GM23338 (cell line): ENCODE results near the gene WDR70. TPM values are rescaled to one million over a fixed set of nuclear protein-coding genes. Genes with fewer than 3 reads are reported as not detected.

Experiments
- ATAC-seq: fragments of 200-7000 bp; cut with Tn5 transposase; 3 replicates; pipeline ENCODE4 v1.9.1; 2020
- DNase-seq: peaks from one replicate; pipeline ENCODE4 v3.0.0-alpha.2; 2015; ENCODE audit warnings: low spot score
- H2AFZ ChIP-seq: fragments of 200-600 bp; sonication (generic); 2 replicates; pipeline ENCODE4 v1.8.0; 2016; ENCODE audit warnings: antibody characterized with exemption, mild to moderate bottlenecking, moderate library complexity
- H3F3A ChIP-seq: fragments of 200-600 bp; sonication (generic); replicated peaks from 2 replicates; pipeline ENCODE4 v1.8.0; 2017; ENCODE audit warnings: antibody characterized with exemption, mixed run types, low read depth
- H3K27ac ChIP-seq: fragments of 200-600 bp; sonication (generic); 2 replicates; pipeline ENCODE4 v1.6.1; 2016; ENCODE audit warnings: low read depth
- H3K27me3 ChIP-seq: fragments of 200-600 bp; sonication (generic); 2 replicates; pipeline ENCODE4 v1.8.0; 2016; ENCODE audit warnings: mild to moderate bottlenecking, mixed run types, moderate library complexity; ENCODE audit not compliant: insufficient read depth
- H3K36me3 ChIP-seq: fragments of 200-600 bp; sonication (generic); 2 replicates; pipeline ENCODE4 v1.8.0; 2016; ENCODE audit warnings: mild to moderate bottlenecking; ENCODE audit not compliant: insufficient read depth
- H3K4me1 ChIP-seq: fragments of 200-600 bp; sonication (generic); 2 replicates; pipeline ENCODE4 v1.8.0; 2016; ENCODE audit warnings: mild to moderate bottlenecking, moderate library complexity; ENCODE audit not compliant: insufficient read depth
- H3K4me2 ChIP-seq: fragments of 200-600 bp; sonication (generic); 2 replicates; pipeline ENCODE4 v1.7.1; 2017; ENCODE audit warnings: mixed run types
- H3K4me3 ChIP-seq: fragments of 200-600 bp; sonication (generic); 2 replicates; pipeline ENCODE4 v1.6.1; 2016; ENCODE audit warnings: mixed run types
- H3K79me2 ChIP-seq: fragments of 200-600 bp; sonication (generic); replicated peaks from 2 replicates; pipeline ENCODE4 v1.8.0; 2017; ENCODE audit warnings: mild to moderate bottlenecking; ENCODE audit not compliant: insufficient read depth
- H3K9me2 ChIP-seq: fragments of 200-600 bp; sonication (generic); 2 replicates; pipeline ENCODE4 v1.8.0; 2017; ENCODE audit not compliant: insufficient read depth
- H4K20me1 ChIP-seq: fragments of 200-600 bp; sonication (generic); replicated peaks from 2 replicates; pipeline ENCODE4 v1.8.0; 2017; ENCODE audit warnings: mild to moderate bottlenecking; ENCODE audit not compliant: insufficient read depth
- H3K27ac Mint-ChIP-seq: 2 replicates; pipeline ENCODE4 v1.8.0; 2020; ENCODE audit warnings: inconsistent platforms, mild to moderate bottlenecking, moderate library complexity, mixed read lengths
- H3K27me3 Mint-ChIP-seq: 3 replicates; pipeline ENCODE4 v1.8.0; 2022; ENCODE audit warnings: low read depth, mild to moderate bottlenecking, moderate library complexity, mixed read lengths, inconsistent platforms; ENCODE audit not compliant: insufficient read depth, poor library complexity
- H3K36me3 Mint-ChIP-seq: 3 replicates; pipeline ENCODE4 v1.8.0; 2021; ENCODE audit warnings: low read depth, mild to moderate bottlenecking, inconsistent platforms, moderate library complexity, mixed read lengths
- H3K4me1 Mint-ChIP-seq: 3 replicates; pipeline ENCODE4 v1.8.0; 2020; ENCODE audit warnings: mild to moderate bottlenecking, inconsistent platforms, mixed read lengths
- H3K4me3 Mint-ChIP-seq: 3 replicates; pipeline ENCODE4 v1.8.0; 2021; ENCODE audit warnings: moderate library complexity, mild to moderate bottlenecking, inconsistent platforms, mixed read lengths
- H3K9me3 Mint-ChIP-seq: 3 replicates; pipeline ENCODE4 v1.8.0; 2020; ENCODE audit warnings: moderate library complexity, mild to moderate bottlenecking, inconsistent platforms, mixed read lengths
- CREB1 ChIP-seq: fragments of 250-450 bp; sonication (Bioruptor Pico); IDR thresholded peaks from 2 replicates; pipeline ENCODE4 v1.5.0; 2020; ENCODE audit warnings: low read depth, mild to moderate bottlenecking, moderate library complexity
- CTCF ChIP-seq, 2 experiments: fragments of 200-600 bp in 1 of 2; sonication (generic) in 1 of 2; conservative IDR thresholded peaks; 2 replicates each; pipeline versions ENCODE4 v1.5.1 to v1.6.1; 2016 to 2017; ENCODE audit warnings: antibody characterized with exemption in 2 of 2, low read depth in 2 of 2, mild to moderate bottlenecking in 2 of 2, moderate library complexity in 1 of 2
- EZH2 ChIP-seq: fragments of 200-600 bp; sonication (generic); IDR thresholded peaks from one replicate; pipeline ENCODE4 v1.8.0; 2017; ENCODE audit warnings: antibody characterized with exemption, mild to moderate bottlenecking, low read depth; ENCODE audit not compliant: unreplicated experiment
- EZH2phosphoT487 ChIP-seq: fragments of 200-600 bp; sonication (generic); IDR thresholded peaks from one replicate; pipeline ENCODE4 v1.8.1; 2018; ENCODE audit warnings: antibody characterized with exemption; ENCODE audit not compliant: unreplicated experiment
- JUNB ChIP-seq: IDR thresholded peaks from one replicate; pipeline ENCODE4 v1.6.1; 2016; ENCODE audit warnings: antibody characterized with exemption; ENCODE audit not compliant: unreplicated experiment
- NANOG ChIP-seq: IDR thresholded peaks from 2 replicates; pipeline ENCODE4 v1.6.1; 2016; ENCODE audit warnings: antibody characterized with exemption, borderline replicate concordance
- ZNF331 ChIP-seq: fragments of 250-450 bp; sonication (Bioruptor Pico); IDR thresholded peaks from 2 replicates; pipeline ENCODE4 v1.5.0; 2020; ENCODE audit warnings: low read depth, mild to moderate bottlenecking, moderate library complexity
- polyA plus RNA-seq: library from polyadenylated mRNA; unstranded; fragments of >200 nt; fragmentation: Nextera tagmentation; extraction: Ambion mirVana; gene quantifications from 2 replicates; pipeline ENCODE4 v1.2.1, GENCODE V29; 2016
- total RNA-seq: library from RNA; depleted of rRNA; stranded (reverse); fragments of >200 nt; shearing (Covaris generic); gene quantifications from 2 replicates; pipeline ENCODE4 v1.2.3, GENCODE V29; 2014
- TF ChIP-seq, protein P1 (sequence below): fragments of 250-450 bp; sonication (Bioruptor Pico); IDR thresholded peaks from 2 replicates; pipeline ENCODE4 v1.5.0; 2020; ENCODE audit warnings: mild to moderate bottlenecking, moderate library complexity
- TF ChIP-seq, protein P2 (sequence below): IDR thresholded peaks from 2 replicates; pipeline ENCODE4 v1.6.1; 2016; ENCODE audit warnings: antibody characterized with exemption

Gene WDR70
- total and polyA plus RNA-seq, 2 experiments from 2014 or later, result 34.9 to 86.7 TPM

- Histone ChIP-seq H3K27ac (no peak overlapping the region), H4K20me1 (no peaks in the 10 kb centered on the region), H3K27me3 (no peaks in the 10 kb centered on the region), H2AFZ (no peak overlapping the region), H3F3A (no peaks in the 10 kb centered on the region), H3K4me2 (no peak overlapping the region), H3K36me3 (no peaks in the 10 kb centered on the region), H3K79me2 (no peaks in the 10 kb centered on the region), H3K9me2 (peaks cover 7% of the 10 kb centered on the region), H3K4me3 (no peak overlapping the region), H3K4me1 (peaks cover 9% of the 10 kb centered on the region)
- ATAC-seq, result no peak
- Mint-ChIP-seq H3K27me3 (peaks cover 2% of the 10 kb centered on the region), H3K27ac (no peak overlapping the region), H3K36me3 (peaks cover 32% of the 10 kb centered on the region), H3K9me3 (peaks cover 50% of the 10 kb centered on the region), H3K4me3 (no peak overlapping the region), H3K4me1 (peaks cover 6% of the 10 kb centered on the region; the same call in 2 of the 3 replicates)
- TF ChIP-seq EZH2phosphoT487 (no peak), EZH2 (no peak), CTCF (conservative IDR thresholded peaks at IDR 0.05; ENCODE audit: low read depth in 2 of 2) (no peak), ZNF331 (CRISPR knock-in tag) (no peak), NANOG (no peak)
- no peak for DNase-seq
Measured at GRCh38 chr5:37791321-37791720, 412.2 kb downstream of the WDR70 start.

- H3K79me2 ChIP-seq, result no peaks in the 10 kb centered on the region
- no peaks in the 10 kb centered on the region for H3K36me3 ChIP-seq
- no peak for ATAC-seq
- H3K27ac Mint-ChIP-seq, result no peak overlapping the region
- peaks cover 49% of the 10 kb centered on the region for H3K9me3 Mint-ChIP-seq
- no peak overlapping the region for H2AFZ ChIP-seq
- H3K27me3 ChIP-seq, result no peaks in the 10 kb centered on the region
- H3K27ac ChIP-seq, result no peak overlapping the region
- H3K4me3 ChIP-seq, result no peak overlapping the region
- H3K4me1 ChIP-seq, result no peaks in the 10 kb centered on the region
- H3F3A ChIP-seq, result no peaks in the 10 kb centered on the region
- no peak overlapping the region for H3K4me2 ChIP-seq
- no peak overlapping the region for H3K4me3 Mint-ChIP-seq
- H3K4me1 Mint-ChIP-seq, result no peaks in the 10 kb centered on the region
- peaks cover 11% of the 10 kb centered on the region for H3K9me2 ChIP-seq
- peaks cover 2% of the 10 kb centered on the region for H3K27me3 Mint-ChIP-seq
- H4K20me1 ChIP-seq, result no peaks in the 10 kb centered on the region
- peaks cover 27% of the 10 kb centered on the region for H3K36me3 Mint-ChIP-seq
- DNase-seq, result no peak
- TF ChIP-seq CTCF (conservative IDR thresholded peaks at IDR 0.05; ENCODE audit: low read depth in 2 of 2) (no peak), ZNF331 (CRISPR knock-in tag) (no peak), EZH2phosphoT487 (no peak), EZH2 (no peak), JUNB (no peak), CREB1 (CRISPR knock-in tag) (no peak)
- TF ChIP-seq, protein P1, sequence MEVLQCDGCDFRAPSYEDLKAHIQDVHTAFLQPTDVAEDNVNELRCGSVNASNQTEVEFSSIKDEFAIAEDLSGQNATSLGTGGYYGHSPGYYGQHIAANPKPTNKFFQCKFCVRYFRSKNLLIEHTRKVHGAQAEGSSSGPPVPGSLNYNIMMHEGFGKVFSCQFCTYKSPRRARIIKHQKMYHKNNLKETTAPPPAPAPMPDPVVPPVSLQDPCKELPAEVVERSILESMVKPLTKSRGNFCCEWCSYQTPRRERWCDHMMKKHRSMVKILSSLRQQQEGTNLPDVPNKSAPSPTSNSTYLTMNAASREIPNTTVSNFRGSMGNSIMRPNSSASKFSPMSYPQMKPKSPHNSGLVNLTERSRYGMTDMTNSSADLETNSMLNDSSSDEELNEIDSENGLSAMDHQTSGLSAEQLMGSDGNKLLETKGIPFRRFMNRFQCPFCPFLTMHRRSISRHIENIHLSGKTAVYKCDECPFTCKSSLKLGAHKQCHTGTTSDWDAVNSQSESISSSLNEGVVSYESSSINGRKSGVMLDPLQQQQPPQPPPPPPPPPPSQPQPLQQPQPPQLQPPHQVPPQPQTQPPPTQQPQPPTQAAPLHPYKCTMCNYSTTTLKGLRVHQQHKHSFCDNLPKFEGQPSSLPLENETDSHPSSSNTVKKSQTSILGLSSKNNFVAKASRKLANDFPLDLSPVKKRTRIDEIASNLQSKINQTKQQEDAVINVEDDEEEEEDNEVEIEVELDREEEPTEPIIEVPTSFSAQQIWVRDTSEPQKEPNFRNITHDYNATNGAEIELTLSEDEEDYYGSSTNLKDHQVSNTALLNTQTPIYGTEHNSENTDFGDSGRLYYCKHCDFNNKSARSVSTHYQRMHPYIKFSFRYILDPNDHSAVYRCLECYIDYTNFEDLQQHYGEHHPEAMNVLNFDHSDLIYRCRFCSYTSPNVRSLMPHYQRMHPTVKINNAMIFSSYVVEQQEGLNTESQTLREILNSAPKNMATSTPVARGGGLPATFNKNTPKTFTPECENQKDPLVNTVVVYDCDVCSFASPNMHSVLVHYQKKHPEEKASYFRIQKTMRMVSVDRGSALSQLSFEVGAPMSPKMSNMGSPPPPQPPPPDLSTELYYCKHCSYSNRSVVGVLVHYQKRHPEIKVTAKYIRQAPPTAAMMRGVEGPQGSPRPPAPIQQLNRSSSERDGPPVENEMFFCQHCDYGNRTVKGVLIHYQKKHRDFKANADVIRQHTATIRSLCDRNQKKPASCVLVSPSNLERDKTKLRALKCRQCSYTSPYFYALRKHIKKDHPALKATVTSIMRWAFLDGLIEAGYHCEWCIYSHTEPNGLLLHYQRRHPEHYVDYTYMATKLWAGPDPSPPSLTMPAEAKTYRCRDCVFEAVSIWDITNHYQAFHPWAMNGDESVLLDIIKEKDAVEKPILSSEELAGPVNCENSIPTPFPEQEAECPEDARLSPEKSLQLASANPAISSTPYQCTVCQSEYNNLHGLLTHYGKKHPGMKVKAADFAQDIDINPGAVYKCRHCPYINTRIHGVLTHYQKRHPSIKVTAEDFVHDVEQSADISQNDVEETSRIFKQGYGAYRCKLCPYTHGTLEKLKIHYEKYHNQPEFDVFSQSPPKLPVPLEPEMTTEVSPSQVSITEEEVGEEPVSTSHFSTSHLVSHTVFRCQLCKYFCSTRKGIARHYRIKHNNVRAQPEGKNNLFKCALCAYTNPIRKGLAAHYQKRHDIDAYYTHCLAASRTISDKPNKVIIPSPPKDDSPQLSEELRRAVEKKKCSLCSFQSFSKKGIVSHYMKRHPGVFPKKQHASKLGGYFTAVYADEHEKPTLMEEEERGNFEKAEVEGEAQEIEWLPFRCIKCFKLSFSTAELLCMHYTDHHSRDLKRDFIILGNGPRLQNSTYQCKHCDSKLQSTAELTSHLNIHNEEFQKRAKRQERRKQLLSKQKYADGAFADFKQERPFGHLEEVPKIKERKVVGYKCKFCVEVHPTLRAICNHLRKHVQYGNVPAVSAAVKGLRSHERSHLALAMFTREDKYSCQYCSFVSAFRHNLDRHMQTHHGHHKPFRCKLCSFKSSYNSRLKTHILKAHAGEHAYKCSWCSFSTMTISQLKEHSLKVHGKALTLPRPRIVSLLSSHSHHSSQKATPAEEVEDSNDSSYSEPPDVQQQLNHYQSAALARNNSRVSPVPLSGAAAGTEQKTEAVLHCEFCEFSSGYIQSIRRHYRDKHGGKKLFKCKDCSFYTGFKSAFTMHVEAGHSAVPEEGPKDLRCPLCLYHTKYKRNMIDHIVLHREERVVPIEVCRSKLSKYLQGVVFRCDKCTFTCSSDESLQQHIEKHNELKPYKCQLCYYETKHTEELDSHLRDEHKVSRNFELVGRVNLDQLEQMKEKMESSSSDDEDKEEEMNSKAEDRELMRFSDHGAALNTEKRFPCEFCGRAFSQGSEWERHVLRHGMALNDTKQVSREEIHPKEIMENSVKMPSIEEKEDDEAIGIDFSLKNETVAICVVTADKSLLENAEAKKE (CRISPR knock-in tag), result no peak
- TF ChIP-seq, protein P2, sequence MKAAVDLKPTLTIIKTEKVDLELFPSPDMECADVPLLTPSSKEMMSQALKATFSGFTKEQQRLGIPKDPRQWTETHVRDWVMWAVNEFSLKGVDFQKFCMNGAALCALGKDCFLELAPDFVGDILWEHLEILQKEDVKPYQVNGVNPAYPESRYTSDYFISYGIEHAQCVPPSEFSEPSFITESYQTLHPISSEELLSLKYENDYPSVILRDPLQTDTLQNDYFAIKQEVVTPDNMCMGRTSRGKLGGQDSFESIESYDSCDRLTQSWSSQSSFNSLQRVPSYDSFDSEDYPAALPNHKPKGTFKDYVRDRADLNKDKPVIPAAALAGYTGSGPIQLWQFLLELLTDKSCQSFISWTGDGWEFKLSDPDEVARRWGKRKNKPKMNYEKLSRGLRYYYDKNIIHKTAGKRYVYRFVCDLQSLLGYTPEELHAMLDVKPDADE, result no peak
Measured at GRCh38 chr5:37792975-37793631, 414.0 kb downstream of the WDR70 start.
